GM19452 (cell line): ENCODE measurements around the gene LRRC8D.
A peak's percentile ranks its signal among the peaks of the same experiment; 100 is the strongest.

Source experiments
- ATAC-seq: cut with Tn5 transposase; IDR thresholded peaks from one replicate; pipeline ENCODE4 v1.9.1; 2021; ENCODE audit not compliant: unreplicated experiment

The LRRC8D gene

GRCh38 chr1:89934461-89934860 is 113.6 kb downstream of the LRRC8D start:
- no peak for ATAC-seq

GRCh38 chr1:89935235-89935634 is 114.4 kb downstream of the LRRC8D start:
- ATAC-seq = no peak

- no peak for ATAC-seq
These were observed 115.9 kb downstream of the LRRC8D start for GRCh38 chr1:89936694-89937093.

GRCh38 chr1:89938171-89939055 is 117.6 kb downstream of the LRRC8D start:
- ATAC-seq = no peak

GRCh38 chr1:89939059-89939570 is 118.3 kb downstream of the LRRC8D start:
- no peak for ATAC-seq

- no peak for ATAC-seq
These were observed 119.0 kb downstream of the LRRC8D start for GRCh38 chr1:89939693-89940438.

GRCh38 chr1:89941110-89941766 is 120.4 kb downstream of the LRRC8D start:
- peak; percentile 42 for ATAC-seq

GRCh38 chr1:89942014-89942413 is 121.2 kb downstream of the LRRC8D start:
- no peak for ATAC-seq

- ATAC-seq = no peak
These were observed 122.2 kb downstream of the LRRC8D start for GRCh38 chr1:89942825-89943658.

GRCh38 chr1:89943846-89944781 is 123.3 kb downstream of the LRRC8D start:
- ATAC-seq = no peak

- ATAC-seq = peak; percentile 82
These were observed 125.1 kb downstream of the LRRC8D start for GRCh38 chr1:89945852-89946476.

- no peak for ATAC-seq
These were observed 125.7 kb downstream of the LRRC8D start for GRCh38 chr1:89946532-89946931.

GRCh38 chr1:89948722-89949345 is 128.0 kb downstream of the LRRC8D start:
- ATAC-seq = no peak

- no peak for ATAC-seq
These were observed 129.3 kb downstream of the LRRC8D start for GRCh38 chr1:89949991-89950624.

- no peak for ATAC-seq
These were observed 129.9 kb downstream of the LRRC8D start for GRCh38 chr1:89950703-89951102.

- no peak for ATAC-seq
These were observed 131.2 kb downstream of the LRRC8D start for GRCh38 chr1:89951766-89952604.

GRCh38 chr1:89952605-89953130 is 131.8 kb downstream of the LRRC8D start:
- ATAC-seq = peak; percentile 3
